Activated T-helper 17 cell treated with anti-CD3 and anti-CD28 coated beads, Interleukin-2, amount 50 U/mL, for 72 hours (primary cell): ENCODE measurements around the gene QSOX1. TPM values are rescaled to one million over a fixed set of nuclear protein-coding genes. Genes with fewer than 3 reads are reported as not detected.

Experiments used
- ATAC-seq: fragments of 150-1000 bp; cut with Tn5 transposase; replicated peaks from 2 replicates; pipeline ENCODE4 v1.10.0; 2021; ENCODE audit warnings: mild to moderate bottlenecking, moderate library complexity
- H3K27ac Mint-ChIP-seq: one replicate; pipeline ENCODE4 v1.8.0; 2022; ENCODE audit warnings: mixed read lengths
- H3K27me3 Mint-ChIP-seq: one replicate; pipeline ENCODE4 v1.8.0; 2022; ENCODE audit warnings: mixed read lengths
- H3K36me3 Mint-ChIP-seq: one replicate; pipeline ENCODE4 v1.8.0; 2022; ENCODE audit warnings: low read depth, mild to moderate bottlenecking, mixed read lengths
- H3K4me1 Mint-ChIP-seq: one replicate; pipeline ENCODE4 v1.8.0; 2022; ENCODE audit warnings: mixed read lengths
- H3K4me3 Mint-ChIP-seq: one replicate; pipeline ENCODE4 v1.8.0; 2022; ENCODE audit warnings: mild to moderate bottlenecking, mixed read lengths
- H3K9me3 Mint-ChIP-seq: one replicate; pipeline ENCODE4 v1.8.0; 2022; ENCODE audit warnings: mixed read lengths
- total RNA-seq, 2 donors: library from RNA; stranded (reverse); gene quantifications; one replicate each; pipeline ENCODE4 v1.2.3, GENCODE V29; 2022

The QSOX1 gene
- total RNA-seq, 2 donors from 2014 or later = 41.6 to 46.8 TPM

GRCh38 chr1:180170546-180171151, 16.0 kb downstream of the QSOX1 start:
- ATAC-seq = no peak
- Mint-ChIP-seq H3K4me3 (no peak overlapping the region), H3K36me3 (no peaks in the 10 kb centered on the region), H3K27ac (peak overlapping the region; percentile 4), H3K4me1 (peaks cover 1% of the 10 kb centered on the region), H3K9me3 (no peaks in the 10 kb centered on the region), H3K27me3 (no peaks in the 10 kb centered on the region)

GRCh38 chr1:180171691-180172090, 17.0 kb downstream of the QSOX1 start:
- Mint-ChIP-seq H3K4me3 (no peak overlapping the region), H3K36me3 (no peaks in the 10 kb centered on the region), H3K27me3 (no peaks in the 10 kb centered on the region), H3K4me1 (no peaks in the 10 kb centered on the region), H3K27ac (peak overlapping the region; percentile 4), H3K9me3 (no peaks in the 10 kb centered on the region)
- ATAC-seq = no peak

- H3K36me3 Mint-ChIP-seq = no peaks in the 10 kb centered on the region
- no peaks in the 10 kb centered on the region for H3K27me3 Mint-ChIP-seq
- no peaks in the 10 kb centered on the region for H3K4me1 Mint-ChIP-seq
- ATAC-seq = no peak
- H3K27ac Mint-ChIP-seq = no peak overlapping the region
- no peak overlapping the region for H3K4me3 Mint-ChIP-seq
- no peaks in the 10 kb centered on the region for H3K9me3 Mint-ChIP-seq
Observed at GRCh38 chr1:180173451-180173850, 18.8 kb downstream of the QSOX1 start.

GRCh38 chr1:180173952-180174351, 19.3 kb downstream of the QSOX1 start:
- ATAC-seq = no peak
- Mint-ChIP-seq H3K27me3 (no peaks in the 10 kb centered on the region), H3K4me3 (no peak overlapping the region), H3K36me3 (no peaks in the 10 kb centered on the region), H3K27ac (no peak overlapping the region), H3K9me3 (no peaks in the 10 kb centered on the region), H3K4me1 (no peaks in the 10 kb centered on the region)

- Mint-ChIP-seq H3K4me3 (no peak overlapping the region), H3K4me1 (no peaks in the 10 kb centered on the region), H3K27ac (no peak overlapping the region), H3K36me3 (no peaks in the 10 kb centered on the region), H3K9me3 (no peaks in the 10 kb centered on the region), H3K27me3 (no peaks in the 10 kb centered on the region)
- no peak for ATAC-seq
Observed at GRCh38 chr1:180175291-180175690, 20.6 kb downstream of the QSOX1 start.

GRCh38 chr1:180175806-180176205, 21.1 kb downstream of the QSOX1 start:
- Mint-ChIP-seq H3K36me3 (no peaks in the 10 kb centered on the region), H3K4me1 (no peaks in the 10 kb centered on the region), H3K27ac (no peak overlapping the region), H3K9me3 (no peaks in the 10 kb centered on the region), H3K27me3 (no peaks in the 10 kb centered on the region), H3K4me3 (no peak overlapping the region)
- no peak for ATAC-seq

GRCh38 chr1:180176965-180177364, 22.3 kb downstream of the QSOX1 start:
- H3K27me3 Mint-ChIP-seq = no peaks in the 10 kb centered on the region
- no peak for ATAC-seq
- H3K4me1 Mint-ChIP-seq = no peaks in the 10 kb centered on the region
- H3K4me3 Mint-ChIP-seq = no peak overlapping the region
- H3K9me3 Mint-ChIP-seq = no peaks in the 10 kb centered on the region
- no peaks in the 10 kb centered on the region for H3K36me3 Mint-ChIP-seq
- H3K27ac Mint-ChIP-seq = no peak overlapping the region

GRCh38 chr1:180177931-180178330, 23.3 kb downstream of the QSOX1 start:
- Mint-ChIP-seq H3K9me3 (no peaks in the 10 kb centered on the region), H3K27me3 (no peaks in the 10 kb centered on the region), H3K4me1 (no peaks in the 10 kb centered on the region), H3K36me3 (peaks cover 8% of the 10 kb centered on the region), H3K27ac (no peak overlapping the region), H3K4me3 (no peak overlapping the region)
- no peak for ATAC-seq

- ATAC-seq = peak; percentile 47
- no peaks in the 10 kb centered on the region for H3K4me1 Mint-ChIP-seq
- H3K27me3 Mint-ChIP-seq = no peaks in the 10 kb centered on the region
- H3K27ac Mint-ChIP-seq = no peak overlapping the region
- H3K4me3 Mint-ChIP-seq = no peak overlapping the region
- no peaks in the 10 kb centered on the region for H3K9me3 Mint-ChIP-seq
- H3K36me3 Mint-ChIP-seq = peaks cover 12% of the 10 kb centered on the region
Observed at GRCh38 chr1:180178511-180179161, 24.0 kb downstream of the QSOX1 start.

GRCh38 chr1:180179162-180179957, 24.7 kb downstream of the QSOX1 start:
- ATAC-seq = no peak
- Mint-ChIP-seq H3K9me3 (no peaks in the 10 kb centered on the region), H3K36me3 (peaks cover 19% of the 10 kb centered on the region), H3K4me3 (no peak overlapping the region), H3K4me1 (no peaks in the 10 kb centered on the region), H3K27ac (no peak overlapping the region), H3K27me3 (no peaks in the 10 kb centered on the region)

- H3K27me3 Mint-ChIP-seq = no peaks in the 10 kb centered on the region
- no peak overlapping the region for H3K4me3 Mint-ChIP-seq
- H3K4me1 Mint-ChIP-seq = no peaks in the 10 kb centered on the region
- ATAC-seq = no peak
- H3K9me3 Mint-ChIP-seq = no peaks in the 10 kb centered on the region
- no peak overlapping the region for H3K27ac Mint-ChIP-seq
- H3K36me3 Mint-ChIP-seq = peaks cover 30% of the 10 kb centered on the region
Observed at GRCh38 chr1:180181048-180181447, 26.4 kb downstream of the QSOX1 start.

GRCh38 chr1:180181996-180182642, 27.4 kb downstream of the QSOX1 start:
- H3K4me3 Mint-ChIP-seq = no peak overlapping the region
- no peaks in the 10 kb centered on the region for H3K9me3 Mint-ChIP-seq
- no peaks in the 10 kb centered on the region for H3K4me1 Mint-ChIP-seq
- H3K27me3 Mint-ChIP-seq = no peaks in the 10 kb centered on the region
- H3K36me3 Mint-ChIP-seq = peaks cover 36% of the 10 kb centered on the region
- H3K27ac Mint-ChIP-seq = no peak overlapping the region
- ATAC-seq = no peak

- ATAC-seq = no peak
- Mint-ChIP-seq H3K36me3 (peaks cover 36% of the 10 kb centered on the region), H3K27ac (no peak overlapping the region), H3K4me1 (no peaks in the 10 kb centered on the region), H3K27me3 (no peaks in the 10 kb centered on the region), H3K4me3 (no peak overlapping the region), H3K9me3 (no peaks in the 10 kb centered on the region)
Observed at GRCh38 chr1:180182643-180183311, 28.1 kb downstream of the QSOX1 start.

- no peak for ATAC-seq
- H3K4me3 Mint-ChIP-seq = no peak overlapping the region
- H3K4me1 Mint-ChIP-seq = no peaks in the 10 kb centered on the region
- no peak overlapping the region for H3K27ac Mint-ChIP-seq
- no peaks in the 10 kb centered on the region for H3K27me3 Mint-ChIP-seq
- H3K36me3 Mint-ChIP-seq = peaks cover 37% of the 10 kb centered on the region
- H3K9me3 Mint-ChIP-seq = no peaks in the 10 kb centered on the region
Observed at GRCh38 chr1:180183426-180183825, 28.8 kb downstream of the QSOX1 start.
